GM10266 (cell line): Measurements from ENCODE around the gene SELENOO.

Source experiments
- DNase-seq: peaks from one replicate; pipeline ENCODE4 v3.0.0; 2012; ENCODE audit errors: extremely low spot score
- TF ChIP-seq, protein P1 (sequence below): IDR thresholded peaks from 2 replicates; pipeline ENCODE4 v1.5.1; 2012; ENCODE audit warnings: mild to moderate bottlenecking, low read depth; ENCODE audit not compliant: control insufficient read depth, insufficient read depth; ENCODE audit errors: missing control alignments

Gene SELENOO

DNA sequence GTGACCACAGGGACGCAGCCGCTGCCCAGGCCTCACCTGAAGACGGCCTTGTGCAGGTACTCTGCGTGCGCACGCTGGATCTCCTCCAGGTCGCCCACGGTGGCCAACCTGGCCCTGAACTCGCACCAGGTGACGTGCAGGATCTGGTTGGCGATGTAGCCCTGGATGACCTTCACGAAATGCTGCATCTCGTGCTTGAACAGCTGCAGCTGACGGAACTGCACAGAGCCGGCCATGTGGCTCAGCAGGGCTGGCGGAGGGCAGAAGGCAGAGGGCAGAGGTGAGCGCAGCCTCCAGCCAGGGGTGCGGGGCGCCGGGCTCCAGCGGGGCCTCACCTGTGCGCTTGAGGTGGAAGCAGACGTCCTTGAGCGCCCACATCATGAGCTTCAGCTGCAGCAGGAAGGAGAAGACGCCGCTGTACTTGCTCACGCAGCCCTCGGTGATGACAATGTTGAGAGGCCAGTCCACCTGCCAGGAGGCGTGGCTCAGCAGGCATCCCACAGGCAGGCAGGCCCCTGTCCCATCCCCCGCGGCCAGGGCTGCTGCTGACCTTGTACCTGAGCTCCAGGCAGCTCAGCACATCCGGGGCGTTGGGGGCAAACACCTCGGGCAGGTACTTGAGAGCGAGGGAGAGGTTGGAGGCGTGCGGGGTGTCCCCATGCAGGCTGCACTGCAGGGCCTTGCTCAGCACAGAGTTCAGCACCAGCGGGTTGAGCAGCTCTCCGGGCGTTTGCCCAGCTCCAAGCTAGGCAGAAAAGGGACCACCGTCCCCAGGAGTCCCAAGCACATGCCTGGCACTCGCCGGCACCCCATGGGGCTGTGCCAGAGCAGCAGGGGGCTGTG is 17.6 kb downstream of the SELENOO start:
- DNase-seq: no peak
- TF ChIP-seq, protein P1, sequence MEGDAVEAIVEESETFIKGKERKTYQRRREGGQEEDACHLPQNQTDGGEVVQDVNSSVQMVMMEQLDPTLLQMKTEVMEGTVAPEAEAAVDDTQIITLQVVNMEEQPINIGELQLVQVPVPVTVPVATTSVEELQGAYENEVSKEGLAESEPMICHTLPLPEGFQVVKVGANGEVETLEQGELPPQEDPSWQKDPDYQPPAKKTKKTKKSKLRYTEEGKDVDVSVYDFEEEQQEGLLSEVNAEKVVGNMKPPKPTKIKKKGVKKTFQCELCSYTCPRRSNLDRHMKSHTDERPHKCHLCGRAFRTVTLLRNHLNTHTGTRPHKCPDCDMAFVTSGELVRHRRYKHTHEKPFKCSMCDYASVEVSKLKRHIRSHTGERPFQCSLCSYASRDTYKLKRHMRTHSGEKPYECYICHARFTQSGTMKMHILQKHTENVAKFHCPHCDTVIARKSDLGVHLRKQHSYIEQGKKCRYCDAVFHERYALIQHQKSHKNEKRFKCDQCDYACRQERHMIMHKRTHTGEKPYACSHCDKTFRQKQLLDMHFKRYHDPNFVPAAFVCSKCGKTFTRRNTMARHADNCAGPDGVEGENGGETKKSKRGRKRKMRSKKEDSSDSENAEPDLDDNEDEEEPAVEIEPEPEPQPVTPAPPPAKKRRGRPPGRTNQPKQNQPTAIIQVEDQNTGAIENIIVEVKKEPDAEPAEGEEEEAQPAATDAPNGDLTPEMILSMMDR: no peak

DNA sequence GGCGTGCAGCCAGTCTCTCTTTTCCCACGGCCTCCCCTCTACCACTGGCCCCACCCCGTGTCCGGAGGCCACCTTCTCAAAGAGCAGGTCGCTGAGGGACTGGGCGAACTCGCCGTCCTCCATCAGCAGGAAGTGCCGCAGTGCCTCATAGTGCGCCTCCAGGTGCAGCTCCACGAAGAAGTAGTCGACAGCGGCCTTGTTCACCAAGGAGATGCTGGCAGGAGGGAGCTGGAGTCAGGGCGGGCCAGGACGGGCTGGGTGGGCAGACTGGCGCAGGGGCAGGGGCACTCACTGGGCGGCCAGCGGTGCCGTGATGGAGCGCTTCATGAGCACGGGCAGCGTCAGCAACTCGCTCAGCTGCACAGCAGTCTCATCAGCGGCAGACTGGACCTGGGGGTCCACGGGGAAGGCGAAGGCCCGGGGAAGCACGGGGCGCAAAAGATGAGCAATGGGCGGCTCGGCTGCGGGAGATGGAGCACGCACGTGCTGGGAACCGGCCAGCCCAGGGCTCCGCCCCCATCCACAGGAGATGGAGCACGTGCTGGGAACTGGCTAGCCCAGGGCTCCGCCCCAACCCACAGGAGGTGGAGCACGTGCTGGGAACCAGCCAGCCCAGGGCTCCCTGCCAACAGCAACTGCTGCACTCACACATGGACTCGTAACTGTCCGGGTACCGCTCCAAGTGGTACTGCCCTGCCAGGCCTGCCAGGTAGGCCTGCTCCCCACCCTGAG is 18.4 kb downstream of the SELENOO start:
- no peak for DNase-seq
- TF ChIP-seq, protein P1: no peak

DNA sequence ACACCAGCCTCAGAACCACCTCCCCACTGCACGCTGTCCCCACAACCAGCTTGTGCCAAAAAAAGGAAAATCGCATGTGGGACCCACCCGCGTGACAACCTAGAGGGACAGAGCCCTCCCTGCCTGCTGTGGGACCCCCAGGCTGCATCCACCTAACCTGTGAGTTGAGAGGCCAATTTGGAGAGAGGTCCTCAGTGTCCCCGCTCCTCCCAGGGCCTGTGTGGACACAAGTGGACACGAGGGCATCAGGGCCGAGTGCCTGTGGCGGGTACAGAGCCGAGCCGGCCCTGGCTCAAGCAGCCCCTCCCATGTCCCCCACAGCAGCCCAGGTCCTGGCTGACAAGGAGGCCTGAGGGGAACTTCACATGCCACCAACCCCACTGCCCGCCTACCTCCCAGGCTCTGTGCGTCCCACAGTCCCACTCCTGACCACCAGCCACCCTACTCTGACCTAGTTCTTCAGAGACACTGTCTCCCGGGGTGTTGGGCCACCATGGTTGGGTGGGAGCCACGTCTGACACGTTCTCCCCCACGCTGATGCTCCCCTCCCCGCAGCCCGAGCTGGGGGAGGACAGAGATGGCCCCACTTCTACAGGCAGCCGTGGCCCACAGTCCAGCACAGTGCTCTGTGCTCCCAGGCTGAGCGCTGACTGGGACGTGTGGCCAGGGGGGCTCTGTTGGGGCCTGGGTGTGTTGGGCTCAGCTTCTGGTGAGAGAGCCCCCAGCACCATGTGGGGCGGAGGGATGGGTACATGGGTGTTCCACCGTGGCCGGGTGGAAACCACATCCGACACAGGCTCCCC is 19.2 kb downstream of the SELENOO start:
- no peak for DNase-seq
- TF ChIP-seq, protein P1: no peak

DNA sequence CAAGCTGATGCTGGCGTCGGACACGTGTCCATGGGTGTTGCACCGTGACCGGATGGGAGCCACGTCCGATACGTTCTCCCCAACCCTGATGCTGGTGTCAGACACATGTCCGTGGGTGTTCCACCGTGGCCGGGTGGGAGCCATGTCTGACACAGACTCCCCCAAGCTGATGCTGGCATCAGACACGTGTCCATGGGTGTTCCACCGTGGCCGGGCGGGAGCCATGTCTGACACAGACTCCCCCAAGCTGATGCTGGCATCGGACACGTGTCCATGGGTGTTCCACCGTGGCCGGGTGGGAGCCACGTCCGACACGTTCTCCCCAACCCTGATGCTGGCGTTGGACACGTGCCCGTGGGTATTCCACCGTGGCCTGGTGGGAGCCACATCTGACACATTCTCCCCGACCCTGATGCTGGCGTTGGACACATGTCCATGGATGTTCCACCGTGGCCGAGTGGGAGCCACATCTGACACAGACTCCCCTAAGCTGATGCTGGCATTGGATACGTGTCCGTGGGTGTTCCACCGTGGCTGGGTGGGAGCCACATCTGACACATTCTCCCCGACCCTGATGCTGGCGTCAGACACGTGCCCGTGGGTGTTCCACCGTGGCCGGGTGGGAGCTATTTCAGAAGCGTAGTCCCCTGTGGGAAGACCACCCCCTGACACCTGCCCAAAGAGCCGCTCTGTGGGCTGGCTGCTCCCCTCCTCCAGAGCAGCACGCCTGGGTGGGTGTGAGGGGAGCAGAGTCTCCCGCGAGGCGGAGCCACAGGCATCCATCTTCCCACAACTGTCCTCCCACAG is 20.0 kb downstream of the SELENOO start:
- TF ChIP-seq, protein P1: no peak
- no peak for DNase-seq

DNA sequence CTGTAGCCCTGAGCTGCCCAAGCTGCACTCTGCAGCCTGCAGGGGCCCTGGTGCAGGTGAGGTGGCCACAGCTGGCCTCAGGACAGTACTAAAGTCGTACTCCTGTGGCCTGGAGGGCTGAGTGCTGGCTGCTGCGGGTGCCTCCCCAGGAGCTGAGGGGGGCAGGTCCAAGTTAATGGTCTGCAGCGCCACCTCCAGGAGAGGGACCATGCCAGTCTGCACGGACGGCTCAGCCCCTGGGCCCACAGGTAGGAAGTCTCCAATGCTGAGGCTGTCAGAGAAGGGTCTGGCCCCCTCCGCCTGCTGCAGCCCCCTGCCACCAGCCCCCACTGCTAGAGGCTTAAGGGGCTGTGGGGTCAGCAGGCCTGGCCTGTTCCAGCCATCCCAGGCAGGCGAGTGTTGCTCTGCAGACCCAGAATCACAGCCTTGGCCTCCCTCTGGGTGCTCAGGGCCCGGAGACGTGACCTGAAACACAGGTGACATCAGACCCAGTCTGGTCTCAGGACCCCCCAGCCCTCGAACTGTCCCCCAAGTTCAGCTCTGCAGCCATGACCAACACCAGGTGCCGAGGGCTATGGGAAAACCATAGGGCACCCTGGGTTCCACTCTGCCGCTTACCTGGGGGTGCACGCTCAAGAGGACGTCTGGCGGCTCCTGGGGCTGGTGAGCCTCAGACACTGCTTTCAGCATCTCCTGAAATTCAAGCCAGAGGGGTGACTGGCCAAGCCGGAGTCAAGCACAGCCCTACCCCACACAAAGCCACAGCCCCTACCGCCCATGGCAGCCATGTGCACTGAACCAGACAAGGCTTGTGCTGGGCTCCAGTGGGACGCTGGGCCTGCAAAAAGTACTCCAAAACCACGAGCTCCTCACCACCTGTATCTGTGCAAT is 20.8 kb downstream of the SELENOO start:
- DNase-seq: no peak
- TF ChIP-seq, protein P1: peak; percentile 20

DNA sequence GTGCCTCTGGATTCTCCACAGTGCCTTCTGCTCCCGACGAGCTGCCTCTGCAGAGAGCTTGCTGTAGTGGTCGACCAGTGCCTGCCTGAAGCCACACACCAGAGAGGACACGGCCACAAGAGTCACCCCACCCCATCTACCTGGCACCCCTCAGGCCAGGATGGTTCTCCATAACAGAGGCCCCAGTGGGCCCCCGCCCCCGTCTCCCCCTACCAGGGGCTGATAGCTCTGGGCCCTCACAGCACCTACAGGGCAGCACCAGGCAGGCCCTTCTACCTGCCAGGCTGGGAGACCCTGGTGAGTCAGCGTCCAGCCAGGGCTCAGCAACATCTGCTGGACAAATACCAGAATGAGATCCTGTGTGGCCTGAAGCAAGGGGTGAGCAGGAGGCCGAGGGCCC is 21.7 kb downstream of the SELENOO start:
- TF ChIP-seq, protein P1: no peak

More for the DNA sequence above, 21.7 kb downstream of the SELENOO start:
- DNase-seq: no peak
